ENCODE measurements around the gene PTPRA.

Gene PTPRA

DNA sequence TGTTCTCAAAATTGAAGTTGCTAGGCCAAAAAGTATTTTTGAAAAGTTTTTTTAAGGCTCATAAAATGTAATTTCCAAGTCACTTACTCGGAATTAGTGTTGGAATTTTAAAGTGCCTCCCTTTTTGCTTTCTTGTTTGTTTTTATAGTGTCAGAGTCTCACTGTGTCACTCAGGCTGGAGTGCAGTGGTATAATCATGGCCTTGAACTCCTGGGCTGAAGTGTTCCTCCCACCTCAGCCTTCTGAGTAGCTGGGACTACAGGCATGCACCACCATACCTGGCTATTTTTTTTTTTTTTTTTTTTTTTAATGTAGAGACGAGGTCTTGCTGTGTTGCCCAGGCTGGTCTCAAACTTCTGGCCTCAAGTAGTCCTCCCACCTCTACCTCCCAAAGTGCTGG is 130.1 kb downstream of the PTPRA start (continued):
- TF ChIP-seq, protein P1, sequence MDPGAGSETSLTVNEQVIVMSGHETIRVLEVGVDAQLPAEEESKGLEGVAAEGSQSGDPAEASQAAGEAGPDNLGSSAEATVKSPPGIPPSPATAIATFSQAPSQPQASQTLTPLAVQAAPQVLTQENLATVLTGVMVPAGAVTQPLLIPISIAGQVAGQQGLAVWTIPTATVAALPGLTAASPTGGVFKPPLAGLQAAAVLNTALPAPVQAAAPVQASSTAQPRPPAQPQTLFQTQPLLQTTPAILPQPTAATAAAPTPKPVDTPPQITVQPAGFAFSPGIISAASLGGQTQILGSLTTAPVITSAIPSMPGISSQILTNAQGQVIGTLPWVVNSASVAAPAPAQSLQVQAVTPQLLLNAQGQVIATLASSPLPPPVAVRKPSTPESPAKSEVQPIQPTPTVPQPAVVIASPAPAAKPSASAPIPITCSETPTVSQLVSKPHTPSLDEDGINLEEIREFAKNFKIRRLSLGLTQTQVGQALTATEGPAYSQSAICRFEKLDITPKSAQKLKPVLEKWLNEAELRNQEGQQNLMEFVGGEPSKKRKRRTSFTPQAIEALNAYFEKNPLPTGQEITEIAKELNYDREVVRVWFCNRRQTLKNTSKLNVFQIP (CRISPR knock-in tag; IDR thresholded peaks at IDR 0.05; ENCODE audit: borderline replicate concordance, low read depth), result no peak
- TF ChIP-seq ZFP30 (CRISPR knock-in tag; IDR thresholded peaks at IDR 0.05), result no peak
- TF ChIP-seq ZFP3 (CRISPR knock-in tag; IDR thresholded peaks at IDR 0.05), result no peak
- no peak for TF ChIP-seq ESRRG (CRISPR knock-in tag; IDR thresholded peaks at IDR 0.05)

DNA sequence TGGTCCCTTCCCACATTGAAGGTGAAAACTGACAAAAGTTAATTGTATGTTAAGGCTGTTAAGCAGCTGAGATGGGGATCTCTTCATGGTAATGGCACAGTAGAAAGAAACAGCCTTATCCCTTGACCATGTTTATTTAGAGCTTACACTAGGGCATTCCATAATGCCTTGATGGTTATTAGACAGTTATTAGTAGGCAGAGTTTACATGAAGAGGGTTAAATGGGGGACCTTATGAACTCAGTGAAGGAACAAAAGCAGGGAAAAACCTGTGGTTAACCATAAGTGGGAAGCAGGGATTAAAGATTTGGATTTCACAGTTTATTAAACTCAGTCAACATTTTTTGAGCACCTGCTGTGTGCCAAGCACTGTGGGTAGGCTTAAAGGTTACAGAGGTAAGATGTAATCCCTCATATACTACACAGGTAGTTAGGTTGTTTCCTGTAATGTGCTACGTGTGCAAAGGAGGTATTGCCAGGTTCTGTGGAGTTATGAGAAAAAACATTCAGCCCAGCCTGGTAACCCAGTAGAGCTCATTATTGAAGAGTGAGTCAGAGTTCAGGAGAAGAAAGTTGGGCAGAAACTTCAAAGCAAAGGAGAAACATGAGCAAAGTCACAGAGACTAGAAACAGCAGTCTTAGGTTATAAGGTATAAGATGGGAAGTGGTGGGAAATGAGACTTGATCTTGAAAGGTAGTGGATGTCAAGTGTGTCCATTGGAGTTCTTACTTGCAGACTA is 137.9 kb downstream of the PTPRA start:
- ATAC-seq, result peak; percentile 87
- TF ChIP-seq, protein P2, sequence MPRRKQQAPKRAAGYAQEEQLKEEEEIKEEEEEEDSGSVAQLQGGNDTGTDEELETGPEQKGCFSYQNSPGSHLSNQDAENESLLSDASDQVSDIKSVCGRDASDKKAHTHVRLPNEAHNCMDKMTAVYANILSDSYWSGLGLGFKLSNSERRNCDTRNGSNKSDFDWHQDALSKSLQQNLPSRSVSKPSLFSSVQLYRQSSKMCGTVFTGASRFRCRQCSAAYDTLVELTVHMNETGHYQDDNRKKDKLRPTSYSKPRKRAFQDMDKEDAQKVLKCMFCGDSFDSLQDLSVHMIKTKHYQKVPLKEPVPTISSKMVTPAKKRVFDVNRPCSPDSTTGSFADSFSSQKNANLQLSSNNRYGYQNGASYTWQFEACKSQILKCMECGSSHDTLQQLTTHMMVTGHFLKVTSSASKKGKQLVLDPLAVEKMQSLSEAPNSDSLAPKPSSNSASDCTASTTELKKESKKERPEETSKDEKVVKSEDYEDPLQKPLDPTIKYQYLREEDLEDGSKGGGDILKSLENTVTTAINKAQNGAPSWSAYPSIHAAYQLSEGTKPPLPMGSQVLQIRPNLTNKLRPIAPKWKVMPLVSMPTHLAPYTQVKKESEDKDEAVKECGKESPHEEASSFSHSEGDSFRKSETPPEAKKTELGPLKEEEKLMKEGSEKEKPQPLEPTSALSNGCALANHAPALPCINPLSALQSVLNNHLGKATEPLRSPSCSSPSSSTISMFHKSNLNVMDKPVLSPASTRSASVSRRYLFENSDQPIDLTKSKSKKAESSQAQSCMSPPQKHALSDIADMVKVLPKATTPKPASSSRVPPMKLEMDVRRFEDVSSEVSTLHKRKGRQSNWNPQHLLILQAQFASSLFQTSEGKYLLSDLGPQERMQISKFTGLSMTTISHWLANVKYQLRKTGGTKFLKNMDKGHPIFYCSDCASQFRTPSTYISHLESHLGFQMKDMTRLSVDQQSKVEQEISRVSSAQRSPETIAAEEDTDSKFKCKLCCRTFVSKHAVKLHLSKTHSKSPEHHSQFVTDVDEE (CRISPR knock-in tag; IDR thresholded peaks at IDR 0.05), result no peak
- no peak for TF ChIP-seq SNAI2 (CRISPR knock-in tag; IDR thresholded peaks at IDR 0.05)
- TF ChIP-seq ZNF8 (CRISPR knock-in tag; IDR thresholded peaks at IDR 0.05), result no peak
- TF ChIP-seq, protein P3, sequence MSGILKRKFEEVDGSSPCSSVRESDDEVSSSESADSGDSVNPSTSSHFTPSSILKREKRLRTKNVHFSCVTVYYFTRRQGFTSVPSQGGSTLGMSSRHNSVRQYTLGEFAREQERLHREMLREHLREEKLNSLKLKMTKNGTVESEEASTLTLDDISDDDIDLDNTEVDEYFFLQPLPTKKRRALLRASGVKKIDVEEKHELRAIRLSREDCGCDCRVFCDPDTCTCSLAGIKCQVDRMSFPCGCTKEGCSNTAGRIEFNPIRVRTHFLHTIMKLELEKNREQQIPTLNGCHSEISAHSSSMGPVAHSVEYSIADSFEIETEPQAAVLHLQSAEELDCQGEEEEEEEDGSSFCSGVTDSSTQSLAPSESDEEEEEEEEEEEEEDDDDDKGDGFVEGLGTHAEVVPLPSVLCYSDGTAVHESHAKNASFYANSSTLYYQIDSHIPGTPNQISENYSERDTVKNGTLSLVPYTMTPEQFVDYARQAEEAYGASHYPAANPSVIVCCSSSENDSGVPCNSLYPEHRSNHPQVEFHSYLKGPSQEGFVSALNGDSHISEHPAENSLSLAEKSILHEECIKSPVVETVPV (CRISPR knock-in tag; IDR thresholded peaks at IDR 0.05), result no peak
- TF ChIP-seq PPARA (CRISPR knock-in tag; IDR thresholded peaks at IDR 0.05; ENCODE audit: borderline replicate concordance), result no peak
- TF ChIP-seq BACH2 (CRISPR knock-in tag; IDR thresholded peaks at IDR 0.05; ENCODE audit: borderline replicate concordance), result no peak
- TF ChIP-seq RARB (CRISPR knock-in tag; IDR thresholded peaks at IDR 0.05), result no peak
- TF ChIP-seq TCF4 (CRISPR knock-in tag; IDR thresholded peaks at IDR 0.05; ENCODE audit: borderline replicate concordance), result no peak
- TF ChIP-seq, protein P1 (CRISPR knock-in tag; IDR thresholded peaks at IDR 0.05; ENCODE audit: borderline replicate concordance, low read depth), result no peak
- TF ChIP-seq ESRRG (CRISPR knock-in tag; IDR thresholded peaks at IDR 0.05), result no peak
- no peak for TF ChIP-seq ZFP30 (CRISPR knock-in tag; IDR thresholded peaks at IDR 0.05)
- TF ChIP-seq, protein P4, sequence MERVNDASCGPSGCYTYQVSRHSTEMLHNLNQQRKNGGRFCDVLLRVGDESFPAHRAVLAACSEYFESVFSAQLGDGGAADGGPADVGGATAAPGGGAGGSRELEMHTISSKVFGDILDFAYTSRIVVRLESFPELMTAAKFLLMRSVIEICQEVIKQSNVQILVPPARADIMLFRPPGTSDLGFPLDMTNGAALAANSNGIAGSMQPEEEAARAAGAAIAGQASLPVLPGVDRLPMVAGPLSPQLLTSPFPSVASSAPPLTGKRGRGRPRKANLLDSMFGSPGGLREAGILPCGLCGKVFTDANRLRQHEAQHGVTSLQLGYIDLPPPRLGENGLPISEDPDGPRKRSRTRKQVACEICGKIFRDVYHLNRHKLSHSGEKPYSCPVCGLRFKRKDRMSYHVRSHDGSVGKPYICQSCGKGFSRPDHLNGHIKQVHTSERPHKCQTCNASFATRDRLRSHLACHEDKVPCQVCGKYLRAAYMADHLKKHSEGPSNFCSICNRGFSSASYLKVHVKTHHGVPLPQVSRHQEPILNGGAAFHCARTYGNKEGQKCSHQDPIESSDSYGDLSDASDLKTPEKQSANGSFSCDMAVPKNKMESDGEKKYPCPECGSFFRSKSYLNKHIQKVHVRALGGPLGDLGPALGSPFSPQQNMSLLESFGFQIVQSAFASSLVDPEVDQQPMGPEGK (CRISPR knock-in tag; IDR thresholded peaks at IDR 0.05; ENCODE audit: borderline replicate concordance), result no peak
- TF ChIP-seq, protein P5, sequence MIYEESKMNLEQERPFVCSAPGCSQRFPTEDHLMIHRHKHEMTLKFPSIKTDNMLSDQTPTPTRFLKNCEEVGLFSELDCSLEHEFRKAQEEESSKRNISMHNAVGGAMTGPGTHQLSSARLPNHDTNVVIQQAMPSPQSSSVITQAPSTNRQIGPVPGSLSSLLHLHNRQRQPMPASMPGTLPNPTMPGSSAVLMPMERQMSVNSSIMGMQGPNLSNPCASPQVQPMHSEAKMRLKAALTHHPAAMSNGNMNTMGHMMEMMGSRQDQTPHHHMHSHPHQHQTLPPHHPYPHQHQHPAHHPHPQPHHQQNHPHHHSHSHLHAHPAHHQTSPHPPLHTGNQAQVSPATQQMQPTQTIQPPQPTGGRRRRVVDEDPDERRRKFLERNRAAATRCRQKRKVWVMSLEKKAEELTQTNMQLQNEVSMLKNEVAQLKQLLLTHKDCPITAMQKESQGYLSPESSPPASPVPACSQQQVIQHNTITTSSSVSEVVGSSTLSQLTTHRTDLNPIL (CRISPR knock-in tag; IDR thresholded peaks at IDR 0.05; ENCODE audit: low read depth), result no peak
- no peak for TF ChIP-seq ISL1 (CRISPR knock-in tag; IDR thresholded peaks at IDR 0.05)
- no peak for TF ChIP-seq ARNTL (CRISPR knock-in tag; IDR thresholded peaks at IDR 0.05; ENCODE audit: borderline replicate concordance, low read depth)
- no peak for TF ChIP-seq GLIS3 (CRISPR knock-in tag; IDR thresholded peaks at IDR 0.05)
- no peak for TF ChIP-seq CSDC2 (CRISPR knock-in tag; IDR thresholded peaks at IDR 0.05)
- TF ChIP-seq OSR1 (CRISPR knock-in tag; IDR thresholded peaks at IDR 0.05), result no peak

All from SK-N-SH treated with all-trans-retinoic acid at 6 μM for 48 hours (cell line).